NCI-H2081 treated with DMSO at 0.1 percent for 48 hours (cell line): ENCODE data around the gene ZC3H10.
"Not testable (repeated sequence)": the region's sequence is repeated elsewhere in the genome, so short reads cannot be mapped to it uniquely, and the experiment has no call there.

Experiments
- DNase-seq: peaks from one replicate; lab custom pipeline; 2025; lab: John Stamatoyannopoulos, UW

ZC3H10 gene

GRCh38 chr12:56103066-56103711 lies 14.9 kb upstream of the ZC3H10 start:
- DNase-seq: no peak

GRCh38 chr12:56103823-56104108 lies 14.3 kb upstream of the ZC3H10 start:
- DNase-seq: no peak

- peak; percentile 94 for DNase-seq
These were observed 13.8 kb upstream of the ZC3H10 start, which contains the start of gene PA2G4 for GRCh38 chr12:56104109-56104814. Gene PA2G4 (plus strand): TSS chr12:56104559. CDS start chr12:56104738, 179 bp downstream.

GRCh38 chr12:56104815-56105608 lies 13.1 kb upstream of the ZC3H10 start:
- no peak for DNase-seq

GRCh38 chr12:56105609-56105902 lies 12.5 kb upstream of the ZC3H10 start:
- no peak for DNase-seq

- no peak for DNase-seq
These were observed 10.8 kb upstream of the ZC3H10 start for GRCh38 chr12:56107242-56107641.

- no peak for DNase-seq
These were observed 7.5 kb upstream of the ZC3H10 start for GRCh38 chr12:56110571-56110970.

- no peak for DNase-seq
These were observed 4.0 kb upstream of the ZC3H10 start for GRCh38 chr12:56114084-56114483.

GRCh38 chr12:56115329-56115728 lies 2.7 kb upstream of the ZC3H10 start:
- DNase-seq: no peak

- DNase-seq: peak; percentile 92
These were observed 1.6 kb upstream of the ZC3H10 start, which contains the start of gene RPL41 for GRCh38 chr12:56116267-56117081. Gene RPL41 (plus strand): TSS chr12:56116633.

GRCh38 chr12:56117082-56117706 lies 872 bp upstream of the ZC3H10 start:
- not testable (repeated sequence) for DNase-seq

- DNase-seq: no peak
These were observed 757 bp downstream of the ZC3H10 start for GRCh38 chr12:56118688-56119357.

GRCh38 chr12:56119361-56119796 lies 1.3 kb downstream of the ZC3H10 start:
- peak; percentile 40 for DNase-seq

GRCh38 chr12:56120158-56120846 lies 2.2 kb downstream of the ZC3H10 start:
- no peak for DNase-seq

- DNase-seq: no peak
These were observed 3.3 kb downstream of the ZC3H10 start for GRCh38 chr12:56121204-56121870.

- no peak for DNase-seq
These were observed 4.6 kb downstream of the ZC3H10 start for GRCh38 chr12:56122637-56123036.

- DNase-seq: no peak
These were observed 6.1 kb downstream of the ZC3H10 start for GRCh38 chr12:56124133-56124532.

GRCh38 chr12:56126732-56127239 lies 8.7 kb downstream of the ZC3H10 start:
- no peak for DNase-seq

- no peak for DNase-seq
These were observed 9.4 kb downstream of the ZC3H10 start for GRCh38 chr12:56127485-56127887.
